ENCODE measurements around the gene BAIAP2.
A peak's percentile ranks its signal among the peaks of the same experiment; 100 is the strongest.
"Not testable (repeated sequence)": the region's sequence is repeated elsewhere in the genome, so short reads cannot be mapped to it uniquely, and the experiment has no call there.

Gene BAIAP2

GRCh38 chr17:81070541-81071246, 35.7 kb downstream of the BAIAP2 start:
- DNase-seq, result no peak

GRCh38 chr17:81071761-81072741, 37.1 kb downstream of the BAIAP2 start:
- DNase-seq, result no peak

GRCh38 chr17:81073967-81074839, 39.3 kb downstream of the BAIAP2 start:
- DNase-seq, result no peak

GRCh38 chr17:81074875-81075274, 39.9 kb downstream of the BAIAP2 start:
- no peak for DNase-seq

GRCh38 chr17:81075307-81075706, 40.4 kb downstream of the BAIAP2 start:
- DNase-seq, result no peak

- DNase-seq, result no peak
Measured at GRCh38 chr17:81076141-81076679, 41.3 kb downstream of the BAIAP2 start.

- DNase-seq, result not testable (repeated sequence)
Measured at GRCh38 chr17:81078026-81078913, 43.3 kb downstream of the BAIAP2 start.

- DNase-seq, result no peak
Measured at GRCh38 chr17:81080019-81080418, 45.1 kb downstream of the BAIAP2 start.

- DNase-seq, result no peak
Measured at GRCh38 chr17:81081222-81082176, 46.5 kb downstream of the BAIAP2 start.

GRCh38 chr17:81082177-81083073, 47.5 kb downstream of the BAIAP2 start:
- no peak for DNase-seq

GRCh38 chr17:81083125-81083765, 48.3 kb downstream of the BAIAP2 start:
- DNase-seq, result no peak

- no peak for DNase-seq
Measured at GRCh38 chr17:81084680-81085419, 49.9 kb downstream of the BAIAP2 start.

- no peak for DNase-seq
Measured at GRCh38 chr17:81085420-81085911, 50.5 kb downstream of the BAIAP2 start.

GRCh38 chr17:81086789-81087551, 52.0 kb downstream of the BAIAP2 start:
- DNase-seq, result no peak

GRCh38 chr17:81090361-81091136, 55.6 kb downstream of the BAIAP2 start:
- DNase-seq, result peak; percentile 83 to 89

- no peak for DNase-seq
Measured at GRCh38 chr17:81091154-81091553, 56.2 kb downstream of the BAIAP2 start.

All from inflammatory macrophage treated with lipopolysaccharide for 1 hour (primary cell).